Esophagus mucosa (tissue), 1 donor: ENCODE results near the gene MNAT1. TPM values are rescaled to one million over a fixed set of nuclear protein-coding genes. Genes with fewer than 3 reads are reported as not detected.
"Not testable (repeated sequence)": the region's sequence is repeated elsewhere in the genome, so short reads cannot be mapped to it uniquely, and the experiment has no call there.

ENCODE experiments used
- ATAC-seq: fragments of 200-7000 bp; cut with Tn5 transposase; one replicate; pipeline ENCODE4 v1.9.1; 2020
- total RNA-seq: library from RNA; stranded (reverse); gene quantifications from one replicate; pipeline ENCODE4 v1.2.4, GENCODE V29; 2023
- donor health status: DM: yes; HTN: yes; CAD: no.

Gene MNAT1
- total RNA-seq, 1 donor from 2014 or later = 25.3 TPM

- ATAC-seq = no peak
These were observed 4.4 kb downstream of the MNAT1 start for GRCh38 chr14:60738843-60739508.

GRCh38 chr14:60744566-60744965 is 10.0 kb downstream of the MNAT1 start:
- ATAC-seq = peak; percentile 63

DNA sequence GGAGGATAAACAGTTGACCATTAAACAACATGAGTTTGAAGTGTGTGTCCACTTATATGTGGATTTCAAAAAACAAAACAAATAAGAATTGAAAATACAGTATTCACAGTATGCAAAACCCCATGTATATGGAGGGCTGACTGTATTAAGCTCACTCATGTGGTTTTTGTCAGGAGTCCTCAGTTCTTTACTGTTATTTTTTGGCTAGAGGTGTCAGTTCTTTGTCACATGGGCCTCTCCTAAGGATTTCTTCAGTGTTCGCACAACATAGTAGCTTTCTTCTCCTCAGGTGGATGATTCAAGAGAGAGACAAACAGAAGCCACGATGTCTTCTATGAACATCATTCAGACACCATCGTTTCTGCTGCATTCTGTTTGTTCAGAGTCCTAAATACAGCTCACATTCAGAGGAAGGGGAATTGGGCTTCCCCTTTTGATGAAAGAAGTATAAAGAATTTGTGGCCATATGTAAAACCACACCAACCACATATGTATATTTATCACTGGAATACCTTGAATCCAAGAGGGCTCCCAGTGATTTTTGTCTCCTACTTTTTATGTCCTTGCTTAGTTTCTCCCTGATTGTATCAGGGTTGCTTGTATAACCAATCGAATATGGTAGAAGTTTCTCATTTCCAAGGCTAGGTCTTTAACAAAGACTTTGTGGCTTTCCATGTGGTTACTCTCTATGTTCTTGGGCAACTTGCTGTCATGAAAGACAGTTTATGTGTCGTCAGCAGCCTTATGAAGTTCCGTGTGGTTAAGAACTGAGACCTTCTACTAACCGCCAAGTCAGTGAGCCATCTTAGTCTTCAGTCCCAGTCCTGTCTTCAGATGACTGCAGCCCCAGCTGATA is 18.9 kb downstream of the MNAT1 start:
- ATAC-seq = peak; percentile 51

GRCh38 chr14:60756847-60757246 is 22.3 kb downstream of the MNAT1 start:
- no peak for ATAC-seq

DNA sequence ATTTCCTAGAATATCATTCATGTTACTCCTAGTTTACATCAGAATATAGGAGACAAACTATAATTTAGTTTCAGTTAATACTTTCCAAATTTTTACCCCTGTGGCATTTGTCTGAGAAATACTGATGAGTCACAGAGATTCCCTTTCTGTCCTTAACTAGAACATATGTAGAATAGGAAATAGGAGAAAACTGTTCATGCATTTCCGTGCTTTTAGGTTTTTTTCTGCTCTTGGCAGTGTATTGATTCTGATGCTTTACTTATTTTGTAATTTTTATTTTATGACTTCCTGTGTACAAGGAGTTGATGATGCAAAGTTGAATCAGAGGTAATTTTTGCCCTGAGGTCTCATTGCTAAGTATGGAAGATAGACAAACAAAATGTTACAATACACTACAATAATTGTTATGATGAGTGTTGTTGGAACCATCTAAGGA is 23.0 kb downstream of the MNAT1 start:
- no peak for ATAC-seq

DNA sequence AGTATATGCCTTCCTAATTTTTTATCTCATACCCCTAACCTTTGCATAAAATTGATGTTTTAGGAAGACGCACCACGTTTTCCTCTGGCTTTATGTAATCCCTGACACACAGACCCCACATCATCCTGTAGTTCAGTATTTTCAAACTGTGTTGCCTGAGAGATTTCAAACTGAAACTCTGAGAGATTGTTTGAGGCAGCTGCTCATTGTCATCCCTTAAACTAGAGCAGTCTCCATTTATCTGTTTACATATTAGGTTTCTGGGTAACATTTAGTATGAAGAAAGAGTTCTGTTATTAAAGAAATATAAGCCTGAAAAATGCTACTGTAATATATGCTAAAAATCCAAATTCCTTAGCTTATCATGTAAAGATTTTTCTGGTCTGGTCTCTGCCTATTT is 24.3 kb downstream of the MNAT1 start:
- ATAC-seq = no peak

- ATAC-seq = no peak
These were observed 25.6 kb downstream of the MNAT1 start for GRCh38 chr14:60760209-60760608.

DNA sequence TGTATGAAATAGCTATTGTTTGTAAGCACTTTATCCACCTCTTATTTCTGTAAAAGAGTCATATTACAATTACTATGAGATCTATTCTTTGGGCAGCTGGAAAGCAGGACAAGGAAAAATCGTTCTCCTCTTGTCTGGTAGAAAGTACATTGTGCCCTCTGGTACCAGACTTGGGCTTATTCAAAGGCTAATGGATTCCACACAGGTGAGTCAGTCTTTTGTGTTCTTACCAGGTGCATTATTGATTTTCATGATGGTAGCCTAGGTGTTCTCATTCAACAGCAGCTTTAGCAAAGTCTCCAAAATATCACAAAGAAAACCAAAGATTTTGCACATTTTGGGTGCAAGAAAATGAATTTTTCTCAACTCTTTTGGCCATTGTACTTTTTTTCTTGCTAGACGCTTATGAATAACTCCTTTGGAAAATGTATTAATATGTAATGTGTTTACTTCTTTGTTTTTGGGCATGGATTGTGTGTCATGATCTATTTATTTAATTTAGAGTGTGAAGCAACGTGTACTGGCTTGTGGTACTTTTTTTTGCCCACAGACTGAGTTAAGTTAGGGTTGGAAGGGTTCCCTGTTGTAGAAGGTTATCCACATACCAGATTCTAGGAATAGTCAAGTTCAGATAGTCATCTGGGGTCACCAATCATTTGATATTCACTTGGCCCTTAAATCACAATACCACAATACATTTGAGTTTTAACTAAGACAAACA is 26.2 kb downstream of the MNAT1 start:
- peak; percentile 65 for ATAC-seq

DNA sequence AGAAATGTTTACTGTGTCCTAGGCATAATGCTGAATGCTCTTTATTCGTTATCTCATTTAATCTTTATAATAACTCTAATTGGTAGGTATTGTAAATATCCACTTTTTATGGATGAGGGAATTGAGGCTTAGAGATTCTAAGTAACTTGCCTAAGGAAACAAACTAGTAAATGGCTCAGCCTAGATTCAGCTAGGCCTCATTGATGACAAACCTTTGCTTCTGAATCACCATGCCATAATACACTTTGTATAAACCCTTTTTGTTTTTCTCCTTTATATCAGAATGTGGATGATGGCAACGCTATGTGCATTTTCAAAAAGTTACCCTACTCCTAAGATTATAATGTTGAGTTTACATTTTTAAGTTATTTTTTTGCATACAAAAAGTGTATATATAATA is 34.0 kb downstream of the MNAT1 start:
- ATAC-seq = no peak

- no peak for ATAC-seq
These were observed 36.6 kb downstream of the MNAT1 start for GRCh38 chr14:60771117-60771516.

DNA sequence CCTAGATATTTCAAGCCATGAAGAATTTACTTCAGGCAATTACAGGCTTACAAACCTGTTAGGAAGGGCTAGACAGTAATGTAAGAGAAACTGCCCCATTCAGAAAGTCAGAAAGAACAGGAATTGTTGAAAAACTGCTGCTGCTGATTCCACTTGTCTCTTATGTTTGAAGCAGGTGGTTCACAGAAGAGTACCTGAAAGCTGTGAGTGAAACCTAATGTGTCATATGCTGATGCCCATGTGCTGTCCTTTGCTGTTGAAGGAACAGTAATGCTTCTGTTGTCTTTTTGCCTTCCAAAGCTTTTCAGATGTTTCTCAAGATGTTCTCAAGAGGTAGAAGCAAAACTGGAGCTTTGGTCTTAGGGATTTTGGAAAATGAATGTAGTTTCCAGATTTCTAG is 39.0 kb downstream of the MNAT1 start:
- ATAC-seq = no peak

GRCh38 chr14:60775296-60775695 is 40.7 kb downstream of the MNAT1 start:
- ATAC-seq = no peak

DNA sequence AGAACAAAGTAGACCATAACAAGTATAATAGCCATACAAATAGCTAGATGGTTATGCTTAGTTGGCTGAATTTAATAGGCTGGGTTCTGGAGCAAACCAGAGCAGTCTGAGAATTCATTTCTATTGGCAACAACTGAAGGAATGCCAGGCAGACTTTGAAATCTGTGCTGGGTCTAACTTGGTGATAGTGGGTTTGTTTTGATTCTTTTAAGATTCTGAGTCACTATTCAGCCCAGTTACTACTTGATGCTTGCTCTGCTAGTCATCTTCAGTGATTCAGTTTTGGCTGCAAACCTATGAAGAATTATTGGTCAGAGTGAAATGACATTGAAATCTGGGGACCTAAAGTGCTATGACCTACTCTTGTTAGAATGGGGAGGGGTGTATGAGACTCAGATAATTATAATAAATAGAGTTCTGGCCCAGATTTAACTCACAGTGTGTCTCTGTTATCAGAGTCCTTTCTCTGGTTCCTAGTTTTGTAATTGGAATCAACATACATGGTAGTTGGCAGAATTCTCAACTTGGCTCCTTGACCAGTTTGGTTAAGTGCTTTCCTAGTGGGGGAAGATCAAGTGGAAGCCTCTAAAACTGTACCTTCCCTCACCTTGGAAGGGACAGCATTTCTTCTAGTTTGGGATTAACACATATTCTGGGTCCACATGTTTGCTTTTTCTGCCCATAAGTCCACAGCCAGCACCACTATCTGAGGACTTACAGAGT is 43.5 kb downstream of the MNAT1 start:
- ATAC-seq = no peak

- not testable (repeated sequence) for ATAC-seq
These were observed 45.4 kb downstream of the MNAT1 start for GRCh38 chr14:60779745-60780514.

GRCh38 chr14:60780558-60780957 is 46.0 kb downstream of the MNAT1 start:
- not testable (repeated sequence) for ATAC-seq

- no peak for ATAC-seq
These were observed 52.3 kb downstream of the MNAT1 start for GRCh38 chr14:60786905-60787304.

GRCh38 chr14:60789656-60790055 is 55.1 kb downstream of the MNAT1 start:
- ATAC-seq = no peak

GRCh38 chr14:60790850-60791249 is 56.3 kb downstream of the MNAT1 start:
- no peak for ATAC-seq

- ATAC-seq = no peak
These were observed 61.9 kb downstream of the MNAT1 start for GRCh38 chr14:60796434-60796833.

DNA sequence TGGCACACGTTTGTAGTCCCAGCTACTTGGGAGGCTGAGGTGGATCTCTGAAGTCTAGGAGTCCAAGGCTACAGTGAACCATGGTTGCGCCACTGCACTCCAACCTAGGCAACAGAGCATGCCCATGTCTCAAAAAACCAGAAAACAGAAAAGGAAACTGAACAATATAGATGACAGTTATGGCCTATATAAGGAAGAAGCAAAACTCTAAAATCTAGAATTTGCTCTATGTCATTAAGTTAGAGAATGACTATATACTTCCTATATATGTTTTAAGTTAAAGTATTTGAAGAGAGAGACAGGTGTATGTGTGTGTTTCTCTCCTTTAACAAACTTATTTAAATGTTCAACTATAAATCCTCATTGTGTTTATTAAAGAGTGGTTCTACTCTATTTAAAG is 65.8 kb downstream of the MNAT1 start:
- ATAC-seq = no peak

GRCh38 chr14:60803871-60804270 is 69.3 kb downstream of the MNAT1 start:
- no peak for ATAC-seq
